BLaER1 treated with 17β-estradiol and CSF1 and Interleukin-3, amounts not matched to agents 10 nM and 100 nM (cell line): Measurements from ENCODE around the gene UBE2G1.

Experiments
- H3K27ac ChIP-seq, 11 experiments: shearing (Covaris generic); formaldehyde crosslinking; 2 replicates each; pipeline ENCODE4 v1.8.1; 2022
- H3K27me3 ChIP-seq, 11 experiments: shearing (Covaris generic); formaldehyde crosslinking; 2 replicates each; pipeline ENCODE4 v1.8.1; 2022
- H3K36me3 ChIP-seq, 11 experiments: shearing (Covaris generic); formaldehyde crosslinking; 2 replicates each; pipeline ENCODE4 v1.8.1; 2022
- H3K4me1 ChIP-seq, 10 experiments: shearing (Covaris generic); formaldehyde crosslinking; 2 replicates each; pipeline ENCODE4 v1.8.1; 2022
- H3K4me2 ChIP-seq, 11 experiments: shearing (Covaris generic); formaldehyde crosslinking; 2 replicates each; pipeline ENCODE4 v1.8.1; 2022
- H3K4me3 ChIP-seq, 10 experiments: shearing (Covaris generic); formaldehyde crosslinking; 2 replicates each; pipeline ENCODE4 v1.8.1; 2022
- H3K9ac ChIP-seq, 11 experiments: shearing (Covaris generic); formaldehyde crosslinking; 2 replicates each; pipeline ENCODE4 v1.8.1; 2022
- H3K9me3 ChIP-seq, 11 experiments: shearing (Covaris generic); formaldehyde crosslinking; replicated peaks in 1 of 11; 2 replicates each; pipeline ENCODE4 v1.8.1; 2022
- H4K20me1 ChIP-seq, 11 experiments: shearing (Covaris generic); formaldehyde crosslinking; 2 replicates each; pipeline ENCODE4 v1.8.1; 2022
- Cebpa-rat ChIP-seq, 11 experiments: shearing (Covaris generic); IDR thresholded peaks; 2 replicates each; pipeline ENCODE4 v1.8.1; 2022

The UBE2G1 gene

GRCh38 chr17:4334332-4334731 is 32.1 kb downstream of the UBE2G1 start:
- TF ChIP-seq Cebpa-rat (IDR thresholded peaks at IDR 0.05), result no peak
- H3K9me3 ChIP-seq, result peaks cover 0 to 9% (median under 1%) of the 10 kb centered on the region in 11 experiments; a peak in 9 of 22 replicates
- no peak overlapping the region for H3K9ac ChIP-seq
- H3K4me2 ChIP-seq, result no peak overlapping the region
- H3K36me3 ChIP-seq, result peaks cover 0 to 28% (median 7%) of the 10 kb centered on the region in 11 experiments; a peak in 17 of 22 replicates
- no peak overlapping the region for H3K27ac ChIP-seq
- H4K20me1 ChIP-seq, result peaks cover 62 to 100% (median 100%) of the 10 kb centered on the region in 11 experiments
- H3K4me3 ChIP-seq, result no peak overlapping the region
- peaks cover 7 to 40% (median 25%) of the 10 kb centered on the region in 10 experiments for H3K4me1 ChIP-seq
- H3K27me3 ChIP-seq, result no peaks in the 10 kb centered on the region

GRCh38 chr17:4333041-4333440 is 33.4 kb downstream of the UBE2G1 start:
- Histone ChIP-seq H3K27ac (no peak overlapping the region), H3K4me1 (peaks cover 7 to 40% (median 25%) of the 10 kb centered on the region in 10 experiments), H3K27me3 (no peaks in the 10 kb centered on the region), H3K4me3 (no peak overlapping the region), H3K36me3 (peaks cover 0 to 41% (median 18%) of the 10 kb centered on the region in 11 experiments; a peak in 20 of 22 replicates), H3K9me3 (peaks cover 0 to 22% (median 14%) of the 10 kb centered on the region in 11 experiments; a peak in 18 of 22 replicates), H3K9ac (peak overlapping the region in 2 of 11 experiments; percentile 8 to 39; a peak in 2 of 22 replicates), H3K4me2 (peak overlapping the region in 7 of 11 experiments; percentile 13 to 57 (median 48); a peak in 7 of 22 replicates), H4K20me1 (peaks cover 54 to 100% (median 99%) of the 10 kb centered on the region in 11 experiments)
- no peak for TF ChIP-seq Cebpa-rat (IDR thresholded peaks at IDR 0.05)

DNA sequence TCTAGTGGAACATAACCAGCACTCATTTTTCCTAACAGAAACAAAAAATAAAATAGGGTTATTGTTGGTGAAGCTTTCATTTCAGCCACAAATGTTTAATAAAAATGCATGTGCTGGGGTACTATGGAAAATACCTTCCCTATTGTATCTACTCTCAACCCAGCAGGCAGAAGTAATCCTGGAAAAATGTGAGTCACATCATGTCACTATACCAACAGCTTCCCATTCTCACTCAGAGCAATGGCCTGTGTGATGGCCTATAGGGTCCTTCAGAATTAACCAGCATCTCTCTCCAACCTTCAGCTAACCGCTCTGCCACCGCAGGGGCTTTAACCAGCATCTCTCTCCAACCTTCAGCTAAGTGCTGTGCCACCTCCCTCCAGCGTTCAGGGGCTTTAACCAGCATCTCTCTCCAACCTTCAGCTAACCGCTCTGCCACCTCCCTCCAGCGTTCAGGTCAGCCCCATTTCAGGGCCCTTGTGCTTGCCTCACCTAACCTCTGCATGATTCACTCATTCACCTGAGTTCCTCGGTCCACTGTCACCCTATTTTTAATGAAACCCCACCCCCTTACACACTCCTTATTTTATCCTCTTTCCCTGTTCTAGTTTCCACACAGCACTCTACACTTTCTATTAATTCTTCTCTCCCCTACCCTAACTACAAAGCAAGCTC is 34.0 kb downstream of the UBE2G1 start:
- Histone ChIP-seq H3K27me3 (no peaks in the 10 kb centered on the region), H3K4me1 (peaks cover 7 to 38% (median 25%) of the 10 kb centered on the region in 10 experiments), H4K20me1 (peaks cover 54 to 100% (median 99%) of the 10 kb centered on the region in 11 experiments), H3K4me2 (peak overlapping the region; percentile 13 to 57 (median 47); a peak in 19 of 22 replicates), H3K9ac (peak overlapping the region in 3 of 11 experiments; percentile 15 to 39 (median 15); a peak in 3 of 22 replicates), H3K9me3 (peaks cover 2 to 28% (median 20%) of the 10 kb centered on the region in 11 experiments; a peak in 20 of 22 replicates), H3K4me3 (no peak overlapping the region), H3K36me3 (peaks cover 5 to 47% (median 24%) of the 10 kb centered on the region in 11 experiments; a peak in 21 of 22 replicates), H3K27ac (no peak overlapping the region)
- no peak for TF ChIP-seq Cebpa-rat (IDR thresholded peaks at IDR 0.05)

- Histone ChIP-seq H3K4me2 (peak overlapping the region in 7 of 11 experiments; percentile 18 to 57 (median 49); a peak in 11 of 22 replicates), H3K9me3 (peaks cover 10 to 36% (median 28%) of the 10 kb centered on the region in 11 experiments), H3K27me3 (no peaks in the 10 kb centered on the region), H3K36me3 (peaks cover 13 to 56% (median 32%) of the 10 kb centered on the region in 11 experiments; a peak in 21 of 22 replicates), H3K4me3 (no peak overlapping the region), H3K4me1 (peaks cover 7 to 37% (median 25%) of the 10 kb centered on the region in 10 experiments), H4K20me1 (peaks cover 59 to 100% (median 99%) of the 10 kb centered on the region in 11 experiments), H3K9ac (peak overlapping the region in 2 of 11 experiments; percentile 8 to 37; a peak in 2 of 22 replicates), H3K27ac (peak overlapping the region in 1 of 11 experiments; percentile 5; a peak in 1 of 22 replicates)
- no peak for TF ChIP-seq Cebpa-rat (IDR thresholded peaks at IDR 0.05)
Measured at GRCh38 chr17:4331614-4332013, 34.9 kb downstream of the UBE2G1 start.

DNA sequence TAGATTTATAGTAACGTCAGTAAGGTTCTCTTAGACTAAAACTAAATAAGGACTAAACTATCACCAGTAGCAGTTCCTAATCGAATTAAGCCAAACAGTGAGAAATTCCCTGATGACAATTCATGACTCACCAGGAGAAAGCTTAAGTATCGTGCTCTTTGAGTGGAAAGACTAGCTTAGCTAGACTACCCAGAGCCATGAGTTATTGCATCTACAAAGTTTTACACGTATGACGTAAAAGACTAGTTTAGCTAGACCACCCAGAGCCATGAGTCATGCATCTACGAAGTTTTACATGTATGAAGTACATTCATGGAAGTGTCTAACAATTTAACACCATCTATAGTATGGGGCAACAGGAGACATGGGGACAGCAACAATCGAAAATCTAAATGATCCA is 36.6 kb downstream of the UBE2G1 start:
- Histone ChIP-seq H3K4me1 (peaks cover 7 to 32% (median 25%) of the 10 kb centered on the region in 10 experiments), H3K27me3 (no peaks in the 10 kb centered on the region), H3K9me3 (peaks cover 27 to 51% (median 44%) of the 10 kb centered on the region in 11 experiments), H3K4me2 (0 out of 22 replicates have a peak overlapping the region, but pooled peaks of 1 of the 11 experiments have one; percentile 12), H4K20me1 (peaks cover 41 to 100% (median 97%) of the 10 kb centered on the region in 11 experiments), H3K9ac (no peak overlapping the region), H3K36me3 (peaks cover 25 to 73% (median 47%) of the 10 kb centered on the region in 11 experiments; a peak in 21 of 22 replicates), H3K27ac (no peak overlapping the region), H3K4me3 (no peak overlapping the region)
- no peak for TF ChIP-seq Cebpa-rat (IDR thresholded peaks at IDR 0.05)

DNA sequence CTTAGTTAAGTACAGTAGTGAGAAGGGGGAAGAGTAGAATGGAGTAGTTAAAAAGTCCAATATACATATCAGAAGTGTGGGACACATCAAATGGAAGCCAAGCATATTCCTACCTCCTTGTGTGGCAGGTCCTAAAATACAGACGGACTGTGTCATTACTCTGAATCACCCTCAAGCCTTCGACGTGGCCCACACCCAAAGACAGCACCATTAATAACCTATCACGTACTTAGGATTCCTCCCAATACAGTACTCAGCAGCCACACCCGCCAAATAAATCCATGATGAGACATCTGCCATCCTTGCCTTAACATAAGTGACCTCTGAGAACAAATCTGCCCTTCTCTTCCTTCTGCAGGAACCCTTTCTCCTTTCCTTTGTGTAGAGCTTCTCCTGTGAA is 38.9 kb downstream of the UBE2G1 start:
- Histone ChIP-seq H3K9ac (no peak overlapping the region), H3K27me3 (no peaks in the 10 kb centered on the region), H3K4me1 (peaks cover 5 to 21% (median 13%) of the 10 kb centered on the region in 10 experiments), H3K27ac (no peak overlapping the region), H3K36me3 (peaks cover 25 to 81% (median 54%) of the 10 kb centered on the region in 11 experiments; a peak in 21 of 22 replicates), H3K4me3 (no peak overlapping the region), H3K9me3 (peaks cover 27 to 54% (median 47%) of the 10 kb centered on the region in 11 experiments), H4K20me1 (peaks cover 38 to 100% (median 97%) of the 10 kb centered on the region in 11 experiments), H3K4me2 (no peak overlapping the region)
- no peak for TF ChIP-seq Cebpa-rat (IDR thresholded peaks at IDR 0.05)

- Histone ChIP-seq H3K9me3 (peaks cover 27 to 54% (median 47%) of the 10 kb centered on the region in 11 experiments), H4K20me1 (peaks cover 39 to 100% (median 97%) of the 10 kb centered on the region in 11 experiments), H3K4me2 (no peak overlapping the region), H3K27me3 (no peaks in the 10 kb centered on the region), H3K4me1 (peaks cover 0 to 11% (median 3%) of the 10 kb centered on the region in 10 experiments; a peak in 12 of 20 replicates), H3K4me3 (no peak overlapping the region), H3K9ac (no peak overlapping the region), H3K27ac (no peak overlapping the region), H3K36me3 (peaks cover 25 to 86% (median 54%) of the 10 kb centered on the region in 11 experiments; a peak in 21 of 22 replicates)
- no peak for TF ChIP-seq Cebpa-rat (IDR thresholded peaks at IDR 0.05)
Measured at GRCh38 chr17:4326608-4327007, 39.9 kb downstream of the UBE2G1 start.

DNA sequence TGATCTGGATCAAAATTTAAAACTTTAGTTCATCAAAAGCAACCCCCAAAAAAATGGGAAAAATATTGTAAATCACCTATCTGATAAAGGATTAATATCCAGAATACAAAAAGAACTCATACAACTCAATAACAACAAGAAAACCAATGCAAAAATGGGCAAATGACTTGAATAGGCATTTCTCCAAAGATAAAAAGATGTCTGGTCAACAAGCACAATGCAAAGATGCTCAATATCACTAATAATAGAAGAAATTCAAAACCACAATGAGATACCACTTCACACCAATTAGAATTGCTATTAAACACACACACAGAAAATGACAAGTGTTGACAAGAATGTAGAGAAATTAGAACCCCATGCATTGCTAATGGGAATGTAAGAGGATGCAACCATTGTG is 40.4 kb downstream of the UBE2G1 start:
- Histone ChIP-seq H3K4me1 (peaks cover 0 to 9% (median 0%) of the 10 kb centered on the region in 10 experiments; a peak in 5 of 20 replicates), H3K27ac (no peak overlapping the region)

GRCh38 chr17:4324463-4324862 is 42.0 kb downstream of the UBE2G1 start:
- H3K27me3 ChIP-seq, result no peaks in the 10 kb centered on the region
- H3K36me3 ChIP-seq, result peaks cover 25 to 76% (median 49%) of the 10 kb centered on the region in 11 experiments; a peak in 21 of 22 replicates
- no peak for TF ChIP-seq Cebpa-rat (IDR thresholded peaks at IDR 0.05)
- H3K27ac ChIP-seq, result no peak overlapping the region
- H3K4me2 ChIP-seq, result no peak overlapping the region
- peaks cover 0 to 1% (median 0%) of the 10 kb centered on the region in 10 experiments; a peak in 3 of 20 replicates for H3K4me1 ChIP-seq
- H4K20me1 ChIP-seq, result peaks cover 54 to 100% (median 97%) of the 10 kb centered on the region in 11 experiments
- peaks cover 27 to 50% (median 46%) of the 10 kb centered on the region in 11 experiments for H3K9me3 ChIP-seq
- no peak overlapping the region for H3K9ac ChIP-seq
- H3K4me3 ChIP-seq, result no peak overlapping the region

More for the DNA sequence above, 40.4 kb downstream of the UBE2G1 start:
- Histone ChIP-seq H3K9me3 (peaks cover 27 to 54% (median 47%) of the 10 kb centered on the region in 11 experiments), H3K27me3 (no peaks in the 10 kb centered on the region), H3K9ac (no peak overlapping the region), H3K4me2 (no peak overlapping the region), H4K20me1 (peaks cover 40 to 100% (median 97%) of the 10 kb centered on the region in 11 experiments), H3K4me3 (no peak overlapping the region), H3K36me3 (peaks cover 25 to 83% (median 49%) of the 10 kb centered on the region in 11 experiments; a peak in 21 of 22 replicates)
- TF ChIP-seq Cebpa-rat (IDR thresholded peaks at IDR 0.05), result no peak
